ENCODE measurements around the gene JPH2.

The JPH2 gene

GRCh38 chr20:44187772-44188709, 1.1 kb upstream of the JPH2 start:
- no peak for DNase-seq (ENCODE audit: low read depth)

GRCh38 chr20:44186674-44187053, 324 bp downstream of the JPH2 start:
- DNase-seq (ENCODE audit: low read depth) = no peak

GRCh38 chr20:44186201-44186600, 787 bp downstream of the JPH2 start:
- DNase-seq (ENCODE audit: low read depth) = no peak

- no peak for DNase-seq (ENCODE audit: low read depth)
These were observed 1.4 kb downstream of the JPH2 start for GRCh38 chr20:44185574-44185973.

GRCh38 chr20:44183282-44183681, 3.7 kb downstream of the JPH2 start:
- no peak for DNase-seq (ENCODE audit: low read depth)

- no peak for DNase-seq (ENCODE audit: low read depth)
These were observed 4.1 kb downstream of the JPH2 start for GRCh38 chr20:44182863-44183262.

- DNase-seq (ENCODE audit: low read depth) = no peak
These were observed 4.7 kb downstream of the JPH2 start for GRCh38 chr20:44182135-44182765.

GRCh38 chr20:44181611-44182010, 5.4 kb downstream of the JPH2 start:
- DNase-seq (ENCODE audit: low read depth) = no peak

- DNase-seq (ENCODE audit: low read depth) = no peak
These were observed 6.2 kb downstream of the JPH2 start for GRCh38 chr20:44180814-44181213.

GRCh38 chr20:44176833-44177534, 10.0 kb downstream of the JPH2 start:
- no peak for DNase-seq (ENCODE audit: low read depth)

GRCh38 chr20:44174996-44175765, 11.8 kb downstream of the JPH2 start:
- DNase-seq (ENCODE audit: low read depth) = no peak

- DNase-seq (ENCODE audit: low read depth) = no peak
These were observed 13.1 kb downstream of the JPH2 start for GRCh38 chr20:44173846-44174245.

- no peak for DNase-seq (ENCODE audit: low read depth)
These were observed 13.9 kb downstream of the JPH2 start for GRCh38 chr20:44173116-44173515.

GRCh38 chr20:44172572-44172950, 14.4 kb downstream of the JPH2 start:
- no peak for DNase-seq (ENCODE audit: low read depth)

GRCh38 chr20:44171775-44172571, 15.0 kb downstream of the JPH2 start:
- DNase-seq (ENCODE audit: low read depth) = no peak

- DNase-seq (ENCODE audit: low read depth) = no peak
These were observed 16.1 kb downstream of the JPH2 start for GRCh38 chr20:44170816-44171410.

GRCh38 chr20:44167736-44168135, 19.3 kb downstream of the JPH2 start:
- DNase-seq (ENCODE audit: low read depth) = no peak

- no peak for DNase-seq (ENCODE audit: low read depth)
These were observed 20.5 kb downstream of the JPH2 start for GRCh38 chr20:44166477-44166876.

GRCh38 chr20:44166008-44166407, 21.0 kb downstream of the JPH2 start:
- no peak for DNase-seq (ENCODE audit: low read depth)

- DNase-seq (ENCODE audit: low read depth) = no peak
These were observed 26.9 kb downstream of the JPH2 start for GRCh38 chr20:44160133-44160532.

- DNase-seq (ENCODE audit: low read depth) = no peak
These were observed 27.3 kb downstream of the JPH2 start for GRCh38 chr20:44159711-44160110.
